Neural cell (in vitro differentiated cells): ENCODE measurements around the gene MNS1. TPM values are rescaled to one million over a fixed set of nuclear protein-coding genes. Genes with fewer than 3 reads are reported as not detected.
"Not testable (repeated sequence)": the region's sequence is repeated elsewhere in the genome, so short reads cannot be mapped to it uniquely, and the experiment has no call there.

ENCODE experiments used
- H2AFZ ChIP-seq: fragments of 200-600, 300-800 bp; sonication (generic), shearing (Covaris generic); 2 replicates; pipeline ENCODE4 v1.6.0; 2014; ENCODE audit warnings: low read depth, mild to moderate bottlenecking, antibody characterized with exemption, low read length, moderate library complexity
- H3F3A ChIP-seq: fragments of 200-600 bp; shearing (Covaris generic); 2 replicates; pipeline ENCODE4 v1.6.1; 2016; ENCODE audit warnings: mild to moderate bottlenecking, moderate library complexity, mixed read lengths, antibody characterized with exemption, low read length; ENCODE audit not compliant: insufficient read depth, poor library complexity, severe bottlenecking
- H3K27ac ChIP-seq: fragments of 200-600, 300-800 bp; sonication (generic), shearing (Covaris generic); 2 replicates; pipeline ENCODE4 v1.5.1; 2014; ENCODE audit warnings: mild to moderate bottlenecking, low read length, moderate library complexity
- H3K27me3 ChIP-seq: fragments of 300-800, 200-600 bp; sonication (generic), shearing (Covaris generic); 2 replicates; pipeline ENCODE4 v1.6.0; 2014; ENCODE audit warnings: mild to moderate bottlenecking, low read depth, low read length, moderate library complexity; ENCODE audit not compliant: insufficient read depth
- H3K36me3 ChIP-seq: fragments of 300-800, 200-600 bp; sonication (generic), shearing (Covaris generic); 2 replicates; pipeline ENCODE4 v1.5.1; 2014; ENCODE audit warnings: mild to moderate bottlenecking, antibody characterized with exemption, low read length, moderate library complexity; ENCODE audit not compliant: insufficient read depth
- H3K4me2 ChIP-seq: fragments of 300-800, 200-600 bp; sonication (generic), shearing (Covaris generic); 2 replicates; pipeline ENCODE4 v1.6.0; 2014; ENCODE audit warnings: mild to moderate bottlenecking, low read length
- H3K4me3 ChIP-seq: fragments of 300-800, 200-600 bp; sonication (generic), shearing (Covaris generic); 2 replicates; pipeline ENCODE4 v1.5.1; 2014; ENCODE audit warnings: mild to moderate bottlenecking, low read length, moderate library complexity
- H3K79me2 ChIP-seq: fragments of 200-600 bp; shearing (Covaris generic); replicated peaks from 2 replicates; pipeline ENCODE4 v1.6.0; 2014; ENCODE audit warnings: mild to moderate bottlenecking, low read length, moderate library complexity; ENCODE audit not compliant: insufficient read depth
- H3K9ac ChIP-seq: fragments of 300-800, 200-600 bp; sonication (generic), shearing (Covaris generic); 2 replicates; pipeline ENCODE4 v1.6.1; 2016; ENCODE audit warnings: mild to moderate bottlenecking, low read length, mixed read lengths
- H3K9me2 ChIP-seq: fragments of 200-600 bp; shearing (Covaris generic); 2 replicates; pipeline ENCODE4 v1.6.1; 2016; ENCODE audit warnings: mild to moderate bottlenecking, low read length, mixed read lengths; ENCODE audit not compliant: insufficient read depth
- H3K9me3 ChIP-seq: fragments of 200-600, 300-800 bp; sonication (generic), shearing (Covaris generic); 2 replicates; pipeline ENCODE4 v1.6.1; 2016; ENCODE audit warnings: mild to moderate bottlenecking, mixed run types, low read length, moderate library complexity, mixed read lengths
- H4K20me1 ChIP-seq: fragments of 200-600 bp; shearing (Covaris generic); 2 replicates; pipeline ENCODE4 v1.6.1; 2016; ENCODE audit warnings: mild to moderate bottlenecking, mixed run types; ENCODE audit not compliant: insufficient read depth
- CTCF ChIP-seq: fragments of 450-650 bp; IDR thresholded peaks from 2 replicates; pipeline ENCODE4 v1.5.1; 2014; ENCODE audit warnings: antibody characterized with exemption, mild to moderate bottlenecking, moderate library complexity; ENCODE audit not compliant: poor library complexity, severe bottlenecking
- EP300 ChIP-seq: fragments of 450-650 bp; conservative IDR thresholded peaks from 2 replicates; pipeline ENCODE4 v1.6.1; 2014; ENCODE audit warnings: antibody characterized with exemption, mild to moderate bottlenecking, moderate library complexity; ENCODE audit not compliant: poor library complexity, severe bottlenecking
- EZH2 ChIP-seq: fragments of 200-600, 300-800 bp; shearing (Covaris generic), sonication (generic); IDR thresholded peaks from 2 replicates; pipeline ENCODE4 v1.6.1; 2014; ENCODE audit warnings: antibody characterized with exemption, low read length, borderline replicate concordance, mild to moderate bottlenecking; ENCODE audit not compliant: insufficient read depth, poor library complexity, severe bottlenecking
- MXI1 ChIP-seq: fragments of 450-650 bp; conservative IDR thresholded peaks from 2 replicates; pipeline ENCODE4 v1.6.1; 2014; ENCODE audit warnings: antibody characterized with exemption, mild to moderate bottlenecking; ENCODE audit not compliant: poor library complexity, severe bottlenecking
- POLR2AphosphoS5 ChIP-seq: IDR thresholded peaks from 2 replicates; pipeline ENCODE4 v1.6.1; 2012
- RAD21 ChIP-seq: fragments of 450-650 bp; conservative IDR thresholded peaks from 2 replicates; pipeline ENCODE4 v1.6.1; 2014; ENCODE audit warnings: antibody characterized with exemption, mild to moderate bottlenecking, moderate library complexity
- SMC3 ChIP-seq: fragments of 450-650 bp; conservative IDR thresholded peaks from 2 replicates; pipeline ENCODE4 v1.6.1; 2014; ENCODE audit warnings: antibody characterized with exemption, mild to moderate bottlenecking, moderate library complexity; ENCODE audit not compliant: poor library complexity
- TAF1 ChIP-seq: IDR thresholded peaks from 2 replicates; pipeline ENCODE4 v1.6.1; 2012; ENCODE audit warnings: low read depth
- polyA plus RNA-seq: library from polyadenylated mRNA; depleted of rRNA; stranded (reverse); fragments of >200 nt; gene quantifications from 2 replicates; pipeline ENCODE4 v1.2.3, GENCODE V29; 2014
- TF ChIP-seq, protein P1 (sequence below): IDR thresholded peaks from 2 replicates; pipeline ENCODE4 v1.6.1; 2012; ENCODE audit warnings: borderline replicate concordance

The MNS1 gene
- polyA plus RNA-seq, 1 donor from 2014 or later, result not detected

- no peak overlapping the region for H2AFZ ChIP-seq
- H3K4me2 ChIP-seq, result no peak overlapping the region
- no peaks in the 10 kb centered on the region for H3K27me3 ChIP-seq
- TF ChIP-seq, protein P1, sequence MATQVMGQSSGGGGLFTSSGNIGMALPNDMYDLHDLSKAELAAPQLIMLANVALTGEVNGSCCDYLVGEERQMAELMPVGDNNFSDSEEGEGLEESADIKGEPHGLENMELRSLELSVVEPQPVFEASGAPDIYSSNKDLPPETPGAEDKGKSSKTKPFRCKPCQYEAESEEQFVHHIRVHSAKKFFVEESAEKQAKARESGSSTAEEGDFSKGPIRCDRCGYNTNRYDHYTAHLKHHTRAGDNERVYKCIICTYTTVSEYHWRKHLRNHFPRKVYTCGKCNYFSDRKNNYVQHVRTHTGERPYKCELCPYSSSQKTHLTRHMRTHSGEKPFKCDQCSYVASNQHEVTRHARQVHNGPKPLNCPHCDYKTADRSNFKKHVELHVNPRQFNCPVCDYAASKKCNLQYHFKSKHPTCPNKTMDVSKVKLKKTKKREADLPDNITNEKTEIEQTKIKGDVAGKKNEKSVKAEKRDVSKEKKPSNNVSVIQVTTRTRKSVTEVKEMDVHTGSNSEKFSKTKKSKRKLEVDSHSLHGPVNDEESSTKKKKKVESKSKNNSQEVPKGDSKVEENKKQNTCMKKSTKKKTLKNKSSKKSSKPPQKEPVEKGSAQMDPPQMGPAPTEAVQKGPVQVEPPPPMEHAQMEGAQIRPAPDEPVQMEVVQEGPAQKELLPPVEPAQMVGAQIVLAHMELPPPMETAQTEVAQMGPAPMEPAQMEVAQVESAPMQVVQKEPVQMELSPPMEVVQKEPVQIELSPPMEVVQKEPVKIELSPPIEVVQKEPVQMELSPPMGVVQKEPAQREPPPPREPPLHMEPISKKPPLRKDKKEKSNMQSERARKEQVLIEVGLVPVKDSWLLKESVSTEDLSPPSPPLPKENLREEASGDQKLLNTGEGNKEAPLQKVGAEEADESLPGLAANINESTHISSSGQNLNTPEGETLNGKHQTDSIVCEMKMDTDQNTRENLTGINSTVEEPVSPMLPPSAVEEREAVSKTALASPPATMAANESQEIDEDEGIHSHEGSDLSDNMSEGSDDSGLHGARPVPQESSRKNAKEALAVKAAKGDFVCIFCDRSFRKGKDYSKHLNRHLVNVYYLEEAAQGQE, result no peak
- TF ChIP-seq MXI1 (no peak), POLR2AphosphoS5 (no peak), TAF1 (no peak), SMC3 (no peak), RAD21 (no peak)
- H3K9me3 ChIP-seq, result no peaks in the 10 kb centered on the region
- H3K79me2 ChIP-seq, result no peaks in the 10 kb centered on the region
- no peaks in the 10 kb centered on the region for H4K20me1 ChIP-seq
- no peaks in the 10 kb centered on the region for H3F3A ChIP-seq
- no peak overlapping the region for H3K27ac ChIP-seq
- no peak overlapping the region for H3K9ac ChIP-seq
- H3K9me2 ChIP-seq, result no peaks in the 10 kb centered on the region
- H3K36me3 ChIP-seq, result no peaks in the 10 kb centered on the region
- no peak overlapping the region for H3K4me3 ChIP-seq
Measured at GRCh38 chr15:56425276-56425675, 39.7 kb downstream of the MNS1 start.

DNA sequence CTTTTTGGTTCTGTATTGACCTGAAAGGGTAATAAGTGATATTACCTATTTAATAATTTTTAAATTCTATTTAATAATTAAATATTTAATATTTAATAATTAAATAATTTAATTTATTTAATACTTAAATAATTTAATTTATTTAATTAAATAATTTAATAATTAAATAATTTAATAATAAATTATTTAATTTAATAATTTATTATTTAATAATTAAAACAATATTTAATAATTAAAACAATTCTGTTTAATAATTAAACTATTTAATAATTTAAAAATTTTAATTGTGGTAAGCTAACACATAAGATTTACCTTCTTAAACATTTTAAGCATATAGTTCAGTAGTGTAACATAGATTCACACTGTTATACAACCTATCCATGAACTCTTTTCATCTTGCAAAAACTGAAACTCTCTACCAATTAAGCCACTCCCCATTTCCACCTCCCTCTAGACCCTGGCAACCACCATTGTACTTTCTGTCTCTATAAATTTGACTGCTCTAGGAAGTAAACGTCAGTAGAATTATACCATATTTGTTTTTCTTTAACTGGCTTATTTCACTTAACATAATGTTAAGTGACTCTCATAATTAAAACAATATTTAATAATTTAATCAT, 51.7 kb downstream of the MNS1 start:
- not testable (repeated sequence) for H3K9me2 ChIP-seq, H4K20me1 ChIP-seq, H3F3A ChIP-seq, H3K9me3 ChIP-seq, H3K27ac ChIP-seq, H3K79me2 ChIP-seq, H3K27me3 ChIP-seq, H3K9ac ChIP-seq, H3K4me3 ChIP-seq, H3K36me3 ChIP-seq, H3K4me2 ChIP-seq, H2AFZ ChIP-seq

GRCh38 chr15:56411122-56411749, 53.7 kb downstream of the MNS1 start:
- no peak overlapping the region for H3K27ac ChIP-seq
- H4K20me1 ChIP-seq, result no peaks in the 10 kb centered on the region
- no peak overlapping the region for H3K4me3 ChIP-seq
- H3F3A ChIP-seq, result no peaks in the 10 kb centered on the region
- no peak overlapping the region for H3K4me2 ChIP-seq
- H3K9me3 ChIP-seq, result no peaks in the 10 kb centered on the region
- H3K9me2 ChIP-seq, result no peaks in the 10 kb centered on the region
- TF ChIP-seq EZH2 (no peak), POLR2AphosphoS5 (no peak), TAF1 (no peak), MXI1 (no peak), EP300 (no peak), CTCF (no peak), RAD21 (no peak), SMC3 (no peak)
- TF ChIP-seq, protein P1, result no peak
- no peaks in the 10 kb centered on the region for H3K79me2 ChIP-seq
- no peak overlapping the region for H2AFZ ChIP-seq
- no peak overlapping the region for H3K9ac ChIP-seq
- no peaks in the 10 kb centered on the region for H3K36me3 ChIP-seq
- no peaks in the 10 kb centered on the region for H3K27me3 ChIP-seq
